Measurements from ENCODE around the gene GLRB. TPM values are rescaled to one million over a fixed set of nuclear protein-coding genes. Genes with fewer than 3 reads are reported as not detected.

The GLRB gene
- total RNA-seq, 1 experiment from 2014 or later = 0.70 TPM

DNA sequence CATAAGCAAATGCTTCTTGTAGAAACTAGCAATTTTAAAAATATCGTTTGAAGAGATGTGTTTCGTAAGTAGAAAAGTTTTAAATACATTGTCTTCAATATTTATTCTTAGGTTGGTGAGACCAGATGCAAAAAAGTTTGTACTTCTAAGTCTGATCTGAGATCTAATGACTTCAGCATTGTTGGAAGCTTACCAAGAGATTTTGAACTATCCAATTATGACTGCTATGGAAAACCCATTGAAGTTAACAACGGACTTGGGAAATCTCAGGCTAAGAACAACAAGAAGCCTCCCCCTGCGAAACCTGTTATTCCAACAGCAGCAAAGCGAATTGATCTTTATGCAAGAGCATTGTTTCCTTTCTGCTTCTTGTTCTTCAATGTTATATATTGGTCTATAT lies 94.4 kb downstream of the GLRB start:
- H3K4me3 Mint-ChIP-seq = no peak overlapping the region
- no peak overlapping the region for H3K9ac ChIP-seq (ENCODE audit: extremely low read depth, insufficient read length, low read length)
- no peak overlapping the region for H4K91ac ChIP-seq (ENCODE audit: insufficient read length, low read depth, low read length)

More for the DNA sequence above, 94.4 kb downstream of the GLRB start:
- Histone ChIP-seq H2BK12ac (ENCODE audit: insufficient read length, low read depth, low read length) (no peak overlapping the region), H2BK120ac (ENCODE audit: low read depth, low read length, poor library complexity, severe bottlenecking) (no peak overlapping the region), H3K4me1 (ENCODE audit: insufficient read depth, low read length) (no peaks in the 10 kb centered on the region), H3K23me2 (ENCODE audit: insufficient read length, low read depth, low read length, poor library complexity, severe bottlenecking) (no peaks in the 10 kb centered on the region), H3K4ac (ENCODE audit: low read depth, low read length) (no peak overlapping the region), H4K20me1 (ENCODE audit: control insufficient read depth, insufficient read depth, insufficient read length) (no peaks in the 10 kb centered on the region), H3K27ac (ENCODE audit: insufficient read length, low read depth, low read length) (no peak overlapping the region), H3K27me3 (ENCODE audit: insufficient read depth, low read length) (no peaks in the 10 kb centered on the region), H3K79me1 (ENCODE audit: insufficient read depth, low read depth, low read length, poor library complexity, severe bottlenecking) (no peaks in the 10 kb centered on the region), H3K4me2 (ENCODE audit: insufficient read depth, insufficient read length, low read length) (no peak overlapping the region), H2BK5ac (ENCODE audit: insufficient read length, low read length) (no peak overlapping the region), H2BK15ac (ENCODE audit: low read depth, low read length) (no peak overlapping the region), H2AK5ac (ENCODE audit: insufficient read length, low read length) (no peak overlapping the region), H2AFZ (ENCODE audit: low read length) (no peak overlapping the region), H3K56ac (ENCODE audit: insufficient read length, low read depth, low read length) (no peak overlapping the region), H3K79me2 (ENCODE audit: insufficient read depth, low read length) (no peaks in the 10 kb centered on the region), H3K23ac (ENCODE audit: insufficient read length, low read depth, low read length) (no peak overlapping the region), H4K5ac (ENCODE audit: insufficient read length, low read depth, low read length) (no peak overlapping the region), H3T11ph (ENCODE audit: low read length) (no peak overlapping the region), H3K14ac (ENCODE audit: insufficient read depth, low read length) (no peak overlapping the region), H3K9me3 (ENCODE audit: control insufficient read depth, low read depth, low read length) (no peaks in the 10 kb centered on the region), H3K18ac (ENCODE audit: insufficient read length, low read depth, low read length) (no peak overlapping the region), H4K8ac (replicated peaks; ENCODE audit: insufficient read length, low read depth, low read length) (no peak overlapping the region), H2BK20ac (ENCODE audit: low read depth, low read length, poor library complexity, severe bottlenecking) (no peak overlapping the region)
- DNase-seq = no peak
- Mint-ChIP-seq H3K9me3 (no peaks in the 10 kb centered on the region; a peak in 1 of 5 replicates), H3K27me3 (ENCODE audit: low read depth) (no peaks in the 10 kb centered on the region), H3K27ac (no peak overlapping the region), H3K4me1 (peaks cover 0 to 4% of the 10 kb centered on the region in 2 experiments; a peak in 1 of 4 replicates), H3K36me3 (ENCODE audit: insufficient read depth in 1 of 3, low read depth in 3 of 3) (no peaks in the 10 kb centered on the region)
- TF ChIP-seq, protein P1, sequence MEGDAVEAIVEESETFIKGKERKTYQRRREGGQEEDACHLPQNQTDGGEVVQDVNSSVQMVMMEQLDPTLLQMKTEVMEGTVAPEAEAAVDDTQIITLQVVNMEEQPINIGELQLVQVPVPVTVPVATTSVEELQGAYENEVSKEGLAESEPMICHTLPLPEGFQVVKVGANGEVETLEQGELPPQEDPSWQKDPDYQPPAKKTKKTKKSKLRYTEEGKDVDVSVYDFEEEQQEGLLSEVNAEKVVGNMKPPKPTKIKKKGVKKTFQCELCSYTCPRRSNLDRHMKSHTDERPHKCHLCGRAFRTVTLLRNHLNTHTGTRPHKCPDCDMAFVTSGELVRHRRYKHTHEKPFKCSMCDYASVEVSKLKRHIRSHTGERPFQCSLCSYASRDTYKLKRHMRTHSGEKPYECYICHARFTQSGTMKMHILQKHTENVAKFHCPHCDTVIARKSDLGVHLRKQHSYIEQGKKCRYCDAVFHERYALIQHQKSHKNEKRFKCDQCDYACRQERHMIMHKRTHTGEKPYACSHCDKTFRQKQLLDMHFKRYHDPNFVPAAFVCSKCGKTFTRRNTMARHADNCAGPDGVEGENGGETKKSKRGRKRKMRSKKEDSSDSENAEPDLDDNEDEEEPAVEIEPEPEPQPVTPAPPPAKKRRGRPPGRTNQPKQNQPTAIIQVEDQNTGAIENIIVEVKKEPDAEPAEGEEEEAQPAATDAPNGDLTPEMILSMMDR (conservative IDR thresholded peaks at IDR 0.05) = no peak
- 100% methylated on average over 2 of the region's 5 CpGs for WGBS (ENCODE audit: extremely low coverage, insufficient read length, low lambda C conversion rate)

Data from H9 (cell line).